ENCODE results near the gene TERF2IP.

TERF2IP gene

DNA sequence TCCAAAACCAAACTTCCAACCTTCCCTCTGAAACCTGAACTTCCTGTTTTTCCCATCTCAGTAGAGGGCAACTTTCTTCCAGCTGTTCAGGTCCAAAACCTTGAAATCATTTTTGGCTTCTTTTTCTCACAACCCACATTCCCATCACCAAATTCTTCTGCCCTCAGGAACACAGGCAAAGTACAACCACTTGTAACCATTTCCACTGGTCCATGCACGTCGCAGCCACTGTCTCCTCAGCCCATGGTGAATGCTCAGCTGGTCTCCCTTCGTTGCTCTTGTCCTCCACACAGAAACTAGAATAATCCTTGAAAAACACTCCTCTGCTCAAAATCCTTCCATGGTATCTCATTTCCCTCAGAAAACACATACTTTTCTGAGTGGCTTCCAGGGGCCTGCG lies 20.8 kb upstream of the TERF2IP start:
- TF ChIP-seq CTCF (conservative IDR thresholded peaks at IDR 0.05), result no peak
- H3K27ac ChIP-seq, result no peak overlapping the region

- H3K27ac ChIP-seq, result no peak overlapping the region
These were observed 19.7 kb upstream of the TERF2IP start for GRCh38 chr16:75627851-75628250.

DNA sequence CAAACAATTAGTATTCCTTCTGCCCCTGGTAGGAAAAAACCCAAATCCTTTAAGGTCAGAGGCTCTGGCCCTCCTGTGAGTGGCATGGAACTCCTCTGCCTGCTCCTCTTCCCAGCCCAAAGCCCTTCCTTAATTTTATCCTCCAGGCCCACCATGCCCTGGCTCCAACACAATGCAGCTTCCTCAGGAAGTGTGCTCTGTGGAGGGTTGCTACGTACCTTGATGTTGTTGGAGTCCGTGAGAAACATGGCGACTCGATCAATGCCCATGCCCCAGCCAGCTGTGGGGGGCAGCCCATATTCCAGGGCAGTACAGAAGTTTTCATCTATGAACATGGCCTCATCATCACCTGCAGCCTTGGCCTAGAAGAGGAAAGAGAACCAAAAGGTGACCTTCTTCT lies 19.2 kb upstream of the TERF2IP start:
- H3K27ac ChIP-seq, result no peak overlapping the region
- no peak for TF ChIP-seq CTCF (conservative IDR thresholded peaks at IDR 0.05)

More at GRCh38 chr16:75627851-75628250, 19.7 kb upstream of the TERF2IP start:
- no peak for TF ChIP-seq CTCF (conservative IDR thresholded peaks at IDR 0.05)

- no peak for TF ChIP-seq CTCF (conservative IDR thresholded peaks at IDR 0.05)
- H3K27ac ChIP-seq, result no peak overlapping the region
These were observed 18.4 kb upstream of the TERF2IP start for GRCh38 chr16:75629132-75629531.

DNA sequence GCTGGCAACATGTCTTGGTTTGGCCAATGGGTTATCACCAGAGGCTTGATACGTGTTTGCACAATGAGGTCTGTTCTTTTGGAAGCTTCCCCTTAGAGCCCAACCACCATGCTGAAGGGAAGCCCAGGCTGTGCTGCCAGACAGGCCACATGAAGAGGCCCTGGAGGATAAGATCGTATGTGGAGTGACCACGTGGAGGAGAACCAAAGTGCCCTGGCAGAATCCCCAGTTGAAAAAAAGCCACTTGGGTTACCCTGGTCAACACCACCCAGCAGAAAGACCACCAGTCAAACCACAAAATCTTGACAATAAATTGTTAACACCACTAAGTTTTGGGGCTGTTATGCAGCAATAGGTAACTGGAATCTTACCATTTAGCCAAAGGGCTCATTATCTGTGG lies 17.5 kb upstream of the TERF2IP start:
- no peak overlapping the region for H3K27ac ChIP-seq
- no peak for TF ChIP-seq CTCF (conservative IDR thresholded peaks at IDR 0.05)

GRCh38 chr16:75632857-75633256 lies 14.7 kb upstream of the TERF2IP start:
- no peak for TF ChIP-seq CTCF (conservative IDR thresholded peaks at IDR 0.05)
- H3K27ac ChIP-seq, result no peak overlapping the region

- TF ChIP-seq CTCF (conservative IDR thresholded peaks at IDR 0.05), result no peak
- H3K27ac ChIP-seq, result no peak overlapping the region
These were observed 12.5 kb upstream of the TERF2IP start for GRCh38 chr16:75635036-75635435.

DNA sequence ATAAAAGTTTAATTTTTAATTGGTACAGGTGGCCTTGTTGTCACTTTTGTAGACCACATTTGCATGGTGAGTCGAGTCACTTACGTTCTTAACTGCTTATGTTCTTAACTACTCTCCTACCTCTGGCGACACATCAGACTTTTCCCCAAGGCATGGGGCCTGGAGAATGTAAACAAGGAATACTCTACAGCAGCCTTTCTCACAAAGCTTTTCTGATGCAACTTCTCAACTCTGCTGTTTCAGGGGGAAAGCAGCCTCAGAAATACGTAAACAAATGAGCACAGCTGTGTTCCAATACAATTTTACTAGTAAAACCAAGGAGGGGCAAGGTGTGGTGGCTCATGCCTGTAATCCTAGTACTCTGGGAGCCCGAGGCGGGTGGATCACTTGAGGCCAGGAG lies 7.0 kb upstream of the TERF2IP start:
- H3K27ac ChIP-seq, result no peak overlapping the region
- TF ChIP-seq CTCF (conservative IDR thresholded peaks at IDR 0.05), result no peak

All from VCaP (cell line).